ENCODE measurements around the gene KRT40.

KRT40 gene

GRCh38 chr17:40952154-40952553 is 32.0 kb downstream of the KRT40 start:
- DNase-seq (ENCODE audit: low read depth, low spot score) = no peak

GRCh38 chr17:40951011-40951622 is 33.0 kb downstream of the KRT40 start:
- no peak for DNase-seq (ENCODE audit: low read depth, low spot score)

GRCh38 chr17:40950176-40950575 is 34.0 kb downstream of the KRT40 start:
- DNase-seq (ENCODE audit: low read depth, low spot score) = no peak

- no peak for DNase-seq (ENCODE audit: low read depth, low spot score)
Measured at GRCh38 chr17:40949418-40949817, 34.7 kb downstream of the KRT40 start.

GRCh38 chr17:40947929-40948328 is 36.2 kb downstream of the KRT40 start:
- DNase-seq (ENCODE audit: low read depth, low spot score) = no peak

GRCh38 chr17:40945414-40945813 is 38.7 kb downstream of the KRT40 start:
- DNase-seq (ENCODE audit: low read depth, low spot score) = no peak

- DNase-seq (ENCODE audit: low read depth, low spot score) = no peak
Measured at GRCh38 chr17:40944531-40944930, 39.6 kb downstream of the KRT40 start.

- no peak for DNase-seq (ENCODE audit: low read depth, low spot score)
Measured at GRCh38 chr17:40942553-40942952, 41.6 kb downstream of the KRT40 start.

- no peak for DNase-seq (ENCODE audit: low read depth, low spot score)
Measured at GRCh38 chr17:40940266-40940665, 43.9 kb downstream of the KRT40 start.

GRCh38 chr17:40938981-40939380 is 45.1 kb downstream of the KRT40 start:
- no peak for DNase-seq (ENCODE audit: low read depth, low spot score)

GRCh38 chr17:40937384-40937819 is 46.7 kb downstream of the KRT40 start, which contains the start of gene KRT23:
TSS of gene KRT23 (minus strand) at chr17:40937646. CDS start at chr17:40936603, 1,043 bp downstream.
- no peak for DNase-seq (ENCODE audit: low read depth, low spot score)

- no peak for DNase-seq (ENCODE audit: low read depth, low spot score)
Measured at GRCh38 chr17:40936976-40937375, 47.1 kb downstream of the KRT40 start.

GRCh38 chr17:40936437-40936971 is 47.6 kb downstream of the KRT40 start:
- no peak for DNase-seq (ENCODE audit: low read depth, low spot score)

GRCh38 chr17:40935624-40936023 is 48.5 kb downstream of the KRT40 start:
- no peak for DNase-seq (ENCODE audit: low read depth, low spot score)

- no peak for DNase-seq (ENCODE audit: low read depth, low spot score)
Measured at GRCh38 chr17:40932608-40933007, 51.5 kb downstream of the KRT40 start.

- DNase-seq (ENCODE audit: low read depth, low spot score) = no peak
Measured at GRCh38 chr17:40931311-40931710, 52.8 kb downstream of the KRT40 start.

Data from brain pericyte (primary cell).